ENCODE measurements around the gene MRM3. TPM values are rescaled to one million over a fixed set of nuclear protein-coding genes. Genes with fewer than 3 reads are reported as not detected.

Gene MRM3
- polyA plus RNA-seq, 1 donor from 2014 or later: 20.0 TPM

DNA sequence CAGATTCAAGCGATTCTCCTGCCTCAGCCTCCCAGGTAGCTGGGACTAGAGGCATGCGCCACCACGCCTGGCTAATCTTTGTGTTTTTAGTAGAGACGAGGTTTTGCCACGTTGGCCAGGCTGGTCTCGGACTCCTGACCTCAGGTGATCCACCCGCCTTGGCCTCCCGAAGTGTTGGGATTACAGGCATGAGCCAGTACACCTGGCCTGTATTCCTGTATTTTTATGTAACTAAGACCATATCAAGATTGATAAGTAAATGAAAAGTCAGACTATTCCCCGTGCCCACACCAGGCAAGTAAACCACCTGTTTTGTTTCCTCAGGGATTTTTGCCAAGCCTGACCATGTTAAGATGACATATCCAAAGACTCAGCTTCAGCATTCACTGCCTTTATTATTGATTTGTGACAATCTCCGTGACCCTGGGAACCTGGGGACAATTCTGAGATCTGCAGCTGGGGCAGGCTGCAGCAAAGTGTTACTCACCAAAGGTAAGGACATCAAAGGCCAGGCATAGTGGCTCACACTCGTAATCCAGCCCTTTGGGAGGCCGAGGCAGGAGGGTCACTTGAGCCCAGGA is 5.6 kb downstream of the MRM3 start:
- H3K27ac ChIP-seq (ENCODE audit: low read length): no peak overlapping the region
- H3K36me3 ChIP-seq (ENCODE audit: insufficient read depth, low read length): no peaks in the 10 kb centered on the region
- no peaks in the 10 kb centered on the region for H3F3A ChIP-seq (ENCODE audit: insufficient read depth, low read length, poor library complexity, severe bottlenecking)
- H3K9me3 ChIP-seq (ENCODE audit: low read length): no peaks in the 10 kb centered on the region
- H3K79me2 ChIP-seq (replicated peaks; ENCODE audit: insufficient read depth, low read length): peaks cover 22% of the 10 kb centered on the region
- H2AFZ ChIP-seq (ENCODE audit: low read depth, low read length): no peak overlapping the region
- no peak overlapping the region for H3K4me2 ChIP-seq (ENCODE audit: low read length)
- TF ChIP-seq SMC3 (conservative IDR thresholded peaks at IDR 0.05; ENCODE audit: poor library complexity): no peak
- no peak for TF ChIP-seq TAF1 (IDR thresholded peaks at IDR 0.05; ENCODE audit: low read depth)
- no peak for TF ChIP-seq MXI1 (conservative IDR thresholded peaks at IDR 0.05; ENCODE audit: poor library complexity, severe bottlenecking)
- TF ChIP-seq, protein P1, sequence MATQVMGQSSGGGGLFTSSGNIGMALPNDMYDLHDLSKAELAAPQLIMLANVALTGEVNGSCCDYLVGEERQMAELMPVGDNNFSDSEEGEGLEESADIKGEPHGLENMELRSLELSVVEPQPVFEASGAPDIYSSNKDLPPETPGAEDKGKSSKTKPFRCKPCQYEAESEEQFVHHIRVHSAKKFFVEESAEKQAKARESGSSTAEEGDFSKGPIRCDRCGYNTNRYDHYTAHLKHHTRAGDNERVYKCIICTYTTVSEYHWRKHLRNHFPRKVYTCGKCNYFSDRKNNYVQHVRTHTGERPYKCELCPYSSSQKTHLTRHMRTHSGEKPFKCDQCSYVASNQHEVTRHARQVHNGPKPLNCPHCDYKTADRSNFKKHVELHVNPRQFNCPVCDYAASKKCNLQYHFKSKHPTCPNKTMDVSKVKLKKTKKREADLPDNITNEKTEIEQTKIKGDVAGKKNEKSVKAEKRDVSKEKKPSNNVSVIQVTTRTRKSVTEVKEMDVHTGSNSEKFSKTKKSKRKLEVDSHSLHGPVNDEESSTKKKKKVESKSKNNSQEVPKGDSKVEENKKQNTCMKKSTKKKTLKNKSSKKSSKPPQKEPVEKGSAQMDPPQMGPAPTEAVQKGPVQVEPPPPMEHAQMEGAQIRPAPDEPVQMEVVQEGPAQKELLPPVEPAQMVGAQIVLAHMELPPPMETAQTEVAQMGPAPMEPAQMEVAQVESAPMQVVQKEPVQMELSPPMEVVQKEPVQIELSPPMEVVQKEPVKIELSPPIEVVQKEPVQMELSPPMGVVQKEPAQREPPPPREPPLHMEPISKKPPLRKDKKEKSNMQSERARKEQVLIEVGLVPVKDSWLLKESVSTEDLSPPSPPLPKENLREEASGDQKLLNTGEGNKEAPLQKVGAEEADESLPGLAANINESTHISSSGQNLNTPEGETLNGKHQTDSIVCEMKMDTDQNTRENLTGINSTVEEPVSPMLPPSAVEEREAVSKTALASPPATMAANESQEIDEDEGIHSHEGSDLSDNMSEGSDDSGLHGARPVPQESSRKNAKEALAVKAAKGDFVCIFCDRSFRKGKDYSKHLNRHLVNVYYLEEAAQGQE (IDR thresholded peaks at IDR 0.05; ENCODE audit: borderline replicate concordance): no peak
- TF ChIP-seq, protein P2, sequence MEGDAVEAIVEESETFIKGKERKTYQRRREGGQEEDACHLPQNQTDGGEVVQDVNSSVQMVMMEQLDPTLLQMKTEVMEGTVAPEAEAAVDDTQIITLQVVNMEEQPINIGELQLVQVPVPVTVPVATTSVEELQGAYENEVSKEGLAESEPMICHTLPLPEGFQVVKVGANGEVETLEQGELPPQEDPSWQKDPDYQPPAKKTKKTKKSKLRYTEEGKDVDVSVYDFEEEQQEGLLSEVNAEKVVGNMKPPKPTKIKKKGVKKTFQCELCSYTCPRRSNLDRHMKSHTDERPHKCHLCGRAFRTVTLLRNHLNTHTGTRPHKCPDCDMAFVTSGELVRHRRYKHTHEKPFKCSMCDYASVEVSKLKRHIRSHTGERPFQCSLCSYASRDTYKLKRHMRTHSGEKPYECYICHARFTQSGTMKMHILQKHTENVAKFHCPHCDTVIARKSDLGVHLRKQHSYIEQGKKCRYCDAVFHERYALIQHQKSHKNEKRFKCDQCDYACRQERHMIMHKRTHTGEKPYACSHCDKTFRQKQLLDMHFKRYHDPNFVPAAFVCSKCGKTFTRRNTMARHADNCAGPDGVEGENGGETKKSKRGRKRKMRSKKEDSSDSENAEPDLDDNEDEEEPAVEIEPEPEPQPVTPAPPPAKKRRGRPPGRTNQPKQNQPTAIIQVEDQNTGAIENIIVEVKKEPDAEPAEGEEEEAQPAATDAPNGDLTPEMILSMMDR (IDR thresholded peaks at IDR 0.05; ENCODE audit: poor library complexity, severe bottlenecking): no peak
- TF ChIP-seq EZH2 (IDR thresholded peaks at IDR 0.05; ENCODE audit: borderline replicate concordance, insufficient read depth, low read length, poor library complexity, severe bottlenecking): no peak
- no peak for TF ChIP-seq EP300 (conservative IDR thresholded peaks at IDR 0.05; ENCODE audit: poor library complexity, severe bottlenecking)
- TF ChIP-seq RAD21 (conservative IDR thresholded peaks at IDR 0.05): no peak
- TF ChIP-seq POLR2AphosphoS5 (IDR thresholded peaks at IDR 0.05): no peak
- no peaks in the 10 kb centered on the region for H3K9me2 ChIP-seq (ENCODE audit: insufficient read depth, low read length)
- H3K9ac ChIP-seq (ENCODE audit: low read length): no peak overlapping the region
- H3K4me3 ChIP-seq (ENCODE audit: low read length): no peak overlapping the region
- no peaks in the 10 kb centered on the region for H4K20me1 ChIP-seq (ENCODE audit: insufficient read depth)
- H3K27me3 ChIP-seq (ENCODE audit: insufficient read depth, low read depth, low read length): no peaks in the 10 kb centered on the region

DNA sequence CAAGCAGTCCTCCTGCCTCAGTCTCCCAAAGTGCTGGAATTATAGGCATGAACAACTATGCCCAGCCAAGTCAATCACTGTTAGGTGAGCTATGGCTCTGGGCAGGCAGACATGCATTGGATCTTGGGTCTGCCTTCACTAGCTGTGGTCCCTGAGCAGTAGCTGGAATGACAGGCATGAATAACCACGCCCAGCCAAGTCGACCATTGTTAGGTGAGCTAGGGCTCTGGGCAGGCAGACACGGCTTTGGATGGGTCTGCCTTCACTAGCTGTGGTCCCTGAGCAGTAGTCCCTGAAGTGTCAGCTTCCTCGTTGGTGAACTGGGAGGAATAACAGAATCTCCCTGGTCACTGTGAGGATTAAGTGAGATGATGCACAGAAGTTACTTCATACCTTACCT is 6.4 kb downstream of the MRM3 start:
- no peak overlapping the region for H3K27ac ChIP-seq (ENCODE audit: low read length)
- TF ChIP-seq EP300 (conservative IDR thresholded peaks at IDR 0.05; ENCODE audit: poor library complexity, severe bottlenecking) (no peak), EZH2 (IDR thresholded peaks at IDR 0.05; ENCODE audit: borderline replicate concordance, insufficient read depth, low read length, poor library complexity, severe bottlenecking) (no peak), SMC3 (conservative IDR thresholded peaks at IDR 0.05; ENCODE audit: poor library complexity) (no peak), TAF1 (IDR thresholded peaks at IDR 0.05; ENCODE audit: low read depth) (no peak), RAD21 (conservative IDR thresholded peaks at IDR 0.05) (no peak), MXI1 (conservative IDR thresholded peaks at IDR 0.05; ENCODE audit: poor library complexity, severe bottlenecking) (no peak), POLR2AphosphoS5 (IDR thresholded peaks at IDR 0.05) (no peak)
- TF ChIP-seq, protein P2 (IDR thresholded peaks at IDR 0.05; ENCODE audit: poor library complexity, severe bottlenecking): no peak
- TF ChIP-seq, protein P1 (IDR thresholded peaks at IDR 0.05; ENCODE audit: borderline replicate concordance): no peak
- H3K36me3 ChIP-seq (ENCODE audit: insufficient read depth, low read length): no peaks in the 10 kb centered on the region
- no peak overlapping the region for H3K4me2 ChIP-seq (ENCODE audit: low read length)
- no peak overlapping the region for H2AFZ ChIP-seq (ENCODE audit: low read depth, low read length)
- no peaks in the 10 kb centered on the region for H3K9me2 ChIP-seq (ENCODE audit: insufficient read depth, low read length)
- H3K9ac ChIP-seq (ENCODE audit: low read length): no peak overlapping the region
- no peaks in the 10 kb centered on the region for H4K20me1 ChIP-seq (ENCODE audit: insufficient read depth)
- H3K27me3 ChIP-seq (ENCODE audit: insufficient read depth, low read depth, low read length): no peaks in the 10 kb centered on the region
- no peaks in the 10 kb centered on the region for H3F3A ChIP-seq (ENCODE audit: insufficient read depth, low read length, poor library complexity, severe bottlenecking)
- H3K4me3 ChIP-seq (ENCODE audit: low read length): no peak overlapping the region
- no peaks in the 10 kb centered on the region for H3K9me3 ChIP-seq (ENCODE audit: low read length)
- H3K79me2 ChIP-seq (replicated peaks; ENCODE audit: insufficient read depth, low read length): peaks cover 14% of the 10 kb centered on the region
